Neural crest cell (in vitro differentiated cells): ENCODE results near the gene GPR27. TPM values are rescaled to one million over a fixed set of nuclear protein-coding genes. Genes with fewer than 3 reads are reported as not detected.
A peak's percentile ranks its signal among the peaks of the same experiment; 100 is the strongest.

ENCODE experiments used
- DNase-seq: peaks from one replicate; pipeline ENCODE4 v3.0.0; 2021; ENCODE audit warnings: low read depth, mixed read lengths, low spot score
- H3K27ac Mint-ChIP-seq: one replicate; pipeline ENCODE4 v1.8.0; 2021; ENCODE audit warnings: mild to moderate bottlenecking, mixed read lengths; ENCODE audit not compliant: unreplicated experiment
- H3K27me3 Mint-ChIP-seq: 2 replicates; pipeline ENCODE4 v1.8.0; 2021; ENCODE audit warnings: low read depth, mild to moderate bottlenecking, mixed read lengths
- H3K36me3 Mint-ChIP-seq: 2 replicates; pipeline ENCODE4 v1.8.0; 2021; ENCODE audit warnings: low read depth, mild to moderate bottlenecking, mixed read lengths
- H3K4me1 Mint-ChIP-seq: 2 replicates; pipeline ENCODE4 v1.8.0; 2021; ENCODE audit warnings: mixed read lengths
- H3K4me3 Mint-ChIP-seq: one replicate; pipeline ENCODE4 v1.8.0; 2021; ENCODE audit warnings: mild to moderate bottlenecking, mixed read lengths
- H3K9me3 Mint-ChIP-seq: 2 replicates; pipeline ENCODE4 v1.8.0; 2021; ENCODE audit warnings: mixed read lengths
- total RNA-seq: library from RNA; stranded (reverse); gene quantifications from 2 replicates; pipeline ENCODE4 v1.2.1, GENCODE V29; 2021
- TF ChIP-seq, protein P1 (sequence below): fragments of 200-600 bp; sonication (generic); conservative IDR thresholded peaks from 2 replicates; pipeline ENCODE4 v1.5.0; 2021; ENCODE audit warnings: antibody characterized with exemption, mild to moderate bottlenecking

The GPR27 gene
- total RNA-seq, 1 donor from 2014 or later: 10.4 TPM

DNA sequence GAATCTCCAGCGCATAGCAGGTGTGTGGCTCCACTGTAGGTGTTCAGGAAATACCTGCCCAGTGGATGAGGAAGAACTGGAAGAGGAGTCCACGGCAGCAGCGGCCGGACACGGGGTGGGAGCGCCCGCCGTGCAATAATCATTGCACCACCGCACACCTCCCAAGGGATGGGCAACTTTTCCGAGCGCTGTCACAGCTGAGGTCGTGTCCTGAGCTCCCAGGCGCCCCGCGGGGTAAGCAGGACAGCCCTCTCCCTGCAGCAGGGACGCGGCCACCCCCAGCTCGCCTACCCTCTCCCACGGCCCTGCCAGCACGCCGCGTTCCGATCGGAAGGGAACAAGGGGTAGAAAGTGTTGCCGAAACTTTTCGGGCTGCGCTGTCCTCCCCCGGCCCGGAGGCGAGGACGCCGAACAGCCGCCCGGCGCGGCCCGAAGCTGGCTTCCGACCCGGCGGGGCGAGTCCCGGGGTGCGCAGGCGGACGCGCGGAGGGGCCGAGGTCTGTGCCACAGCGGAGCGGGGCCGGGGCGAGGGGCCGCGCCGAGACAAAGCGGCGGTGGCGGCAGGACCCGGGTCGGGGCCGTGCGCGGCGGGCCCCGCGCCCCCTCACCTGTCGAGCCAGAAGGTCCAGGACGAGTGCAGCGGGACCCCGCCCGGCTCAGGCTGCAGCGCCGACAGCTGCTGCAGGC lies 28.9 kb upstream of the GPR27 start:
- TF ChIP-seq, protein P1, sequence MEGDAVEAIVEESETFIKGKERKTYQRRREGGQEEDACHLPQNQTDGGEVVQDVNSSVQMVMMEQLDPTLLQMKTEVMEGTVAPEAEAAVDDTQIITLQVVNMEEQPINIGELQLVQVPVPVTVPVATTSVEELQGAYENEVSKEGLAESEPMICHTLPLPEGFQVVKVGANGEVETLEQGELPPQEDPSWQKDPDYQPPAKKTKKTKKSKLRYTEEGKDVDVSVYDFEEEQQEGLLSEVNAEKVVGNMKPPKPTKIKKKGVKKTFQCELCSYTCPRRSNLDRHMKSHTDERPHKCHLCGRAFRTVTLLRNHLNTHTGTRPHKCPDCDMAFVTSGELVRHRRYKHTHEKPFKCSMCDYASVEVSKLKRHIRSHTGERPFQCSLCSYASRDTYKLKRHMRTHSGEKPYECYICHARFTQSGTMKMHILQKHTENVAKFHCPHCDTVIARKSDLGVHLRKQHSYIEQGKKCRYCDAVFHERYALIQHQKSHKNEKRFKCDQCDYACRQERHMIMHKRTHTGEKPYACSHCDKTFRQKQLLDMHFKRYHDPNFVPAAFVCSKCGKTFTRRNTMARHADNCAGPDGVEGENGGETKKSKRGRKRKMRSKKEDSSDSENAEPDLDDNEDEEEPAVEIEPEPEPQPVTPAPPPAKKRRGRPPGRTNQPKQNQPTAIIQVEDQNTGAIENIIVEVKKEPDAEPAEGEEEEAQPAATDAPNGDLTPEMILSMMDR: no peak
- peak; percentile 28 for DNase-seq
- H3K27ac Mint-ChIP-seq: no peak overlapping the region

DNA sequence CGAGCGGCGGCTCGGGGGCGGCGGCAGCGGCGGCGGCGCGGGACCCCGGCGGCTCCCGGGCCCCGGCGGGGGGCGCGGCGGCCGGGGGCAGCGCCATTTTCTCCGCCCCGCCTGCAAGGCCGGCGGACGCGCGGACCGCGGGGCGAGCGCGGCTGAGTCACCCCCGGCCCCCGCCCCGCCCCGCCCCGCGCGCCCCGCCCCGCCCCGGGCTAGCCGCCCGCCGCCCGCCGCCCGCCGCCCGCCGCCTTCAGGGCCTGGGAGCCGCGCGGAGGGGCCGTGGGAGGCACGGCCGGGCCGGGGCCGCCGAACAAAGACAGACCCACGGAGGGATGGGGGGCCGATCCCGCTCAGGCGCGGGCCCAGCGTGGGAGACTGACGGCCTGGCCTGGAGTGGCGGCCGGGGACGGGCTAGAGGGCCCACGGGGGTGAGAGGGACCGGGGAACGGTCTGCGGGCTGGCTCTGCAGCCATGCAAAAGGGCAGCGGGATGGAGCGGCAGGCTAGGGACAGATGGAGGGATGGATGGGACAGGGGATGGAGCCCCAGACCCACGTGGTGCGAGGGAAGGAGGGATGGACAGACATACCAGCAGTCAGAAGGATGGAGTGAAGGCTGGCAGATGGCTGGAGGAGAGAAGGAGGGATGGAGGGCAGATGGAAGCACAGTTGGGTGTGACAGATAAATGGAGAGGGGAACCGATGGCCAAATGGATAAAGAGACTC lies 28.2 kb upstream of the GPR27 start, which contains the start of gene EIF4E3:
TSS of gene EIF4E3 (minus strand) at position 132 of the 721 bp plus-strand sequence. CDS start at position 97, 35 bp downstream.
- no peak within 1 kb of the TSS for H3K27ac Mint-ChIP-seq
- H3K27me3 Mint-ChIP-seq: peaks cover 58% of the 10 kb centered on the region
- H3K9me3 Mint-ChIP-seq: no peaks in the 10 kb centered on the region
- H3K36me3 Mint-ChIP-seq: no peaks in the 10 kb centered on the region
- H3K4me1 Mint-ChIP-seq: peaks cover 27% of the 10 kb centered on the region
- TF ChIP-seq, protein P1: no peak
- DNase-seq: peak; percentile 23
- H3K4me3 Mint-ChIP-seq: peak within 1 kb of the TSS; percentile 89

More for the DNA sequence above, 28.9 kb upstream of the GPR27 start:
- peaks cover 23% of the 10 kb centered on the region for H3K4me1 Mint-ChIP-seq
- H3K9me3 Mint-ChIP-seq: no peaks in the 10 kb centered on the region
- no peaks in the 10 kb centered on the region for H3K36me3 Mint-ChIP-seq
- peak overlapping the region; percentile 89 for H3K4me3 Mint-ChIP-seq
- H3K27me3 Mint-ChIP-seq: peaks cover 58% of the 10 kb centered on the region

DNA sequence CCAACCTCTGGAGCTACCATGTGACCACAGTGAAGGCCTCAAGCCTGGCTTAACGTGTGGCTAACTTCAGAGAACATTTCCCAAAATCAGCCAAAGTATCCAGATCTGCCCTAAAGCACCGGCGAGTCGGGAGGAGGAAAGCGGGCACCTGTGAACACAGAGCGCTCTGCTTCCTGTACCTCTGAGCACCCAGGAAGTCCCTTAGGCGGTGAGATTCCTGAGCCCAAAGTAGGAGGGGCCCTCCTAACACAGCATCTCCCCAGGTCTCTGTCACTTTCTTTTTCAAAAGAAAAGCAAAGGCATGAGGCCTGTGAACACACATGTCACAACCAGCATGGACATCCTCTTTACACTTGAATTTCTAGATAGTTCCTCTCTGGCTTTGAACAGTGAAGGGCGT lies 27.5 kb upstream of the GPR27 start:
- peaks cover 27% of the 10 kb centered on the region for H3K4me1 Mint-ChIP-seq
- no peak overlapping the region for H3K27ac Mint-ChIP-seq
- peaks cover 55% of the 10 kb centered on the region for H3K27me3 Mint-ChIP-seq
- TF ChIP-seq, protein P1: no peak
- peak overlapping the region; percentile 75 for H3K4me3 Mint-ChIP-seq
- H3K9me3 Mint-ChIP-seq: no peaks in the 10 kb centered on the region
- no peaks in the 10 kb centered on the region for H3K36me3 Mint-ChIP-seq
- no peak for DNase-seq

DNA sequence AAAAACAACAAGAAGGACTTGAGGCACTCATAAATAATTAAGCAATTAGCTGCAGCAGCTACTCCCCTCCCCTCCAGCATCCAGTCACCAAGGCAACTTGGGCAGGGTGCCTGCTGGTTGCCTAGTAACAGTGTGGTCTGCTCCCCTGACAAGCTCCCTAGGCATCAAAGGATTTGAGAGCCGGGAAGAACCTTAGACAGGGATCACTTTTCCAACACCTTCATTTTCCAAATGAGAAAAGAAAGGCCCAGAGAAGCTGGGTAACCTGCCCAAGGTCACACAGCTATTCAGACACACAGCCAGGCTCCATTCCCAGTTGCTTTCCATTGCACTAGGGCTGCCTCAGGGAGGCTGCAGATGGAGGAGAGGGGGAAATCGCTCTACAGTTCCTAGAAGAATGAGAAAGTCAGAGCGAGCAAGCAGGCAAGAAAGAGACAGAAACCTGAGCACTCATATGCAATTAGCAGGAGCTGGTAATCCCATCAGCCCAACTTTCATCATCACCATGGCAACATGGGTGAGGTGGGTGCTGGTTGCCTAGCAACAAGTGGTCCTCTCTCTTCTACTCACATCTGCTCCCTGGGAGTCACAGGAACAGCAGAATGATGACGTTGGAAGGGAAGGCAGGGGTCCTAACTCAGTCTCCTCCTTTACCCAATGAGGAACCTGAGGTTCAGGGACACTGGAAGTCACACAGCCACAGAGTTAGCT lies 24.9 kb upstream of the GPR27 start:
- no peak for DNase-seq
- Mint-ChIP-seq H3K4me3 (peak overlapping the region; percentile 47), H3K4me1 (peaks cover 27% of the 10 kb centered on the region), H3K36me3 (no peaks in the 10 kb centered on the region), H3K27me3 (peaks cover 37% of the 10 kb centered on the region), H3K27ac (no peak overlapping the region), H3K9me3 (no peaks in the 10 kb centered on the region)
- TF ChIP-seq, protein P1: no peak

DNA sequence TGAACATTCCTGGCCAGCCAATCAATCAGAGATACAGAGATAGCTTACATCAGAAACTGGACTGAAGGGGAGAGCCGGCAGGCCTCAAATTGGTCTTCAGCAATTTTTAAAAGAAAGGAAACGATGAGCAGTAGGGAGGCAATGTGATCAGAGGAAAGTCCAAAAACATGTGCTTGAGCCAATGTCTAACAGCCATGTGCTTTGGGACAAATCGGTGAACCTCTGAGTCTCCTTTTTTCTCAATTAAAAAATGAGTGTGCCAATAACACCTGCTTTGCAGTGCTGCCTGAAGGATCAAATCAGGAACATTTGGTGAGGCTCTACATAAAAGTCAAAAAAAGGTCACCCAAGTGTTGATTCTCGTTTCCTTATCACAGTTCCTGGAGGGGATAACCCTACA lies 21.0 kb upstream of the GPR27 start:
- H3K4me3 Mint-ChIP-seq: no peak overlapping the region
- TF ChIP-seq, protein P1: no peak

More for the DNA sequence above, 21.0 kb upstream of the GPR27 start:
- H3K9me3 Mint-ChIP-seq: no peaks in the 10 kb centered on the region
- H3K27me3 Mint-ChIP-seq: peaks cover 14% of the 10 kb centered on the region
- H3K36me3 Mint-ChIP-seq: no peaks in the 10 kb centered on the region
- no peak overlapping the region for H3K27ac Mint-ChIP-seq
- H3K4me1 Mint-ChIP-seq: peaks cover 14% of the 10 kb centered on the region
- no peak for DNase-seq
